Measurements from ENCODE around the gene ANTKMT.

Gene ANTKMT

DNA sequence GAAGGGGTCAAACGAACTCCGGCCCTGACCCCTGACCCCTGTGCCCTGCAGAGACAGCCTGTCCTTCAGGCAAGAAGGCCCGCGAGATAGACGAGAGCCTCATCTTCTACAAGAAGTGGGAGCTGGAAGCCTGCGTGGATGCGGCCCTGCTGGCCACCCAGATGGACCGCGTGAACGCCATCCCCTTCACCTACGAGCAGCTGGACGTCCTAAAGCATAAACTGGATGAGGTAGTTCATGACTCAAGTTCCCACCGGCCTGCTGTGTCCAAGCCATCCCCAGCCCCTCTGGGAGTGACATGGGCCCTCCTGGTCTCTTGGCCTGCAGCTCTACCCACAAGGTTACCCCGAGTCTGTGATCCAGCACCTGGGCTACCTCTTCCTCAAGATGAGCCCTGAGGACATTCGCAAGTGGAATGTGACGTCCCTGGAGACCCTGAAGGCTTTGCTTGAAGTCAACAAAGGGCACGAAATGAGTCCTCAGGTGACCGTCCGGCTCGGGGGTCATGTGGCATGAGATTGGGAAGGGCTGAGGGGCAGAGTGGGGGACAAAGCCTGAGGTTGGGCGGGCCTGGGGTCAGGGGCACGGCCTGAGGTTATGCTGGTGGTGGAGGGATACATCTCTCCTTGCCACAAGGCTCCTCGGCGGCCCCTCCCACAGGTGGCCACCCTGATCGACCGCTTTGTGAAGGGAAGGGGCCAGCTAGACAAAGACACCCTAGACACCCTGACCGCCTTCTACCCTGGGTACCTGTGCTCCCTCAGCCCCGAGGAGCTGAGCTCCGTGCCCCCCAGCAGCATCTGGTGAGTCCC, 45.3 kb downstream of the ANTKMT start:
- no peak for DNase-seq

DNA sequence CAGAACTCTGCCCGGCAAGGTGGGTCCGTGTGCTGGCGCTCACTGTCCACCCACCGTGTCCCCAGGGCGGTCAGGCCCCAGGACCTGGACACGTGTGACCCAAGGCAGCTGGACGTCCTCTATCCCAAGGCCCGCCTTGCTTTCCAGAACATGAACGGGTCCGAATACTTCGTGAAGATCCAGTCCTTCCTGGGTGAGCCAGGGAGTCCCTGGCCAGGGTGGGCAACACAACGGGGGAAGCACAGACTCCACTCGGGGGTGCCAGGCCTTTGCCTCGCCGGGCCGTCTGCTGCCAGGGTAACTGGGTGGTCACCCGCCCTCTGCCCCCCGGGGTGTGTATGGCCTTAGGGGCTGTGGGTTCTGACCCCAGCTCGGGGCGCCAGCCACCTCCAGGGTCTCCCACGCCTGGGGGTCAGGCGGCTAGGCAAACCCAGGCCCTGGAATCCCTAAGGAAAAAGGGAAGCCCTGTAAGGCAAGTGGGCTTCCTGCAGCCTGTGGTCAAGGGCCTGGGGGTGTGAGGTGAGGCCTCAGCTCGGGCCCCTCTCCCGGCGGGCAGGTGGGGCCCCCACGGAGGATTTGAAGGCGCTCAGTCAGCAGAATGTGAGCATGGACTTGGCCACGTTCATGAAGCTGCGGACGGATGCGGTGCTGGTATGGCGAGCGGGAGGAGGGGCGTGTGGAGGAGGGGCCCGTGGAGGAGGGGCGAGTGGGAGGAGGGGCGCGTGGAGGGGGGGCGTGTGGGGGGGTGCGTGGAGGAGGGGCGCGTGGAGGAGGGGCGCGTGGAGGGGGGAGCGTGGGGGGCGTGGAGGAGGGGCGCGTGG, 46.1 kb downstream of the ANTKMT start:
- DNase-seq, result no peak

DNA sequence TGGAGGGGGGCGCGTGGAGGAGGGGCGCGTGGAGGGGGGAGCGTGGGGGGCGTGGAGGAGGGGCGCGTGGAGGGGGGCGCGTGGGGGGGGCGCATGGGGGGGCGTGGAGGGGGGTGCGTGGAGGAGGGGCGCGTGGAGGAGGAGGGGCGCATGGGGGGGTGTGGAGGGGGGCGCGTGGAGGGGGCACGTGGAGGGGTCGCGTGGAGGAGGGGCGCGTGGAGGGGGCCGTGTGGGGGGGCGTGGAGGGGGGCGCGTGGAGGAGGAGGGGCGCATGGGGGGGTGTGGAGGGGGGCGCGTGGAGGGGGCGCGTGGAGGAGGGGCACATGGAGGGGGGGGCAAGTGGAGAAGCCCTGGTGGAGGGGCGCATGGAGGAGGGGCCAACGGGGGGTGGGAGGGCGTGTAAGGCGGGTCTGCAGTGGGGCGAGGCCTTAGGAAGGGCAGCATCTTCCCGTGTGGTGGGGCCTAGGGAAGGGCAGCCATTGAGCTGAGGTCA, 46.8 kb downstream of the ANTKMT start:
- DNase-seq, result no peak

DNA sequence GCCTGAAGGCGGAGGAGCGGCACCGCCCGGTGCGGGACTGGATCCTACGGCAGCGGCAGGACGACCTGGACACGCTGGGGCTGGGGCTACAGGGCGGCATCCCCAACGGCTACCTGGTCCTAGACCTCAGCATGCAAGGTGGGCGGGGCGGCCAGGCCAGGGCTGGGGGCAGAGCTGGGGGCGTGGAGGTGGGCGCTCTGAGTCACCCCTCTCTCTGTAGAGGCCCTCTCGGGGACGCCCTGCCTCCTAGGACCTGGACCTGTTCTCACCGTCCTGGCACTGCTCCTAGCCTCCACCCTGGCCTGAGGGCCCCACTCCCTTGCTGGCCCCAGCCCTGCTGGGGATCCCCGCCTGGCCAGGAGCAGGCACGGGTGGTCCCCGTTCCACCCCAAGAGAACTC, 47.5 kb downstream of the ANTKMT start:
- no peak for DNase-seq

DNA sequence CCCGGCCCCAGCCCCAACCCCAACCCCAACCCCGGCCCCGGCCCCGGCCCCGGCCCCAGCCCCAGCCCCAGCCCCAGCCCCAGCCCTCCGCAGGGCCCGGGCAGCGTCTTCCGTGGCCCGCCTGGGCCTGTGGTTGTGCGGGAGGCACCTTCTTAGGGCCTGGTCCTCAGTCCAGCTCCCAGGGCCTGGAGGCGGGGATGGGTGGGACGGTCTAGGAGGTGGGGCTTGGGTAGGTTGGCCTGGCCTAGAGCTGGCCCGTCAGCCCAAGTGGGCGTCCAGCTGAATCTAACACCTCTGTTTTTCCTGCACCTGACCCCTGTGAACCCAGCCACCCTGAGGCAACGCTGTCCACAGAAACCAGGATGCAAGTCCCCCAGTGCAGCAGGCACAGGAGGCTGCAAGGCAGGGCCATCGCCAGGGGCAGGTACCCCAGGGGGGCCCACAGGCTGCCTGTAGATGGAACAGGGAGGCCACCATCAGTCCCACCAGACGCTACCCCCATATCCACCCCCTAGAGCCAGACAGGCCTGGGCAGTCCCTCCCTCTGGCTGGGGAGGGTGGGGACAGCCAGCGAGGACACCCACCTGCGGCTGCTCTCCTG, 48.3 kb downstream of the ANTKMT start:
- DNase-seq, result no peak

DNA sequence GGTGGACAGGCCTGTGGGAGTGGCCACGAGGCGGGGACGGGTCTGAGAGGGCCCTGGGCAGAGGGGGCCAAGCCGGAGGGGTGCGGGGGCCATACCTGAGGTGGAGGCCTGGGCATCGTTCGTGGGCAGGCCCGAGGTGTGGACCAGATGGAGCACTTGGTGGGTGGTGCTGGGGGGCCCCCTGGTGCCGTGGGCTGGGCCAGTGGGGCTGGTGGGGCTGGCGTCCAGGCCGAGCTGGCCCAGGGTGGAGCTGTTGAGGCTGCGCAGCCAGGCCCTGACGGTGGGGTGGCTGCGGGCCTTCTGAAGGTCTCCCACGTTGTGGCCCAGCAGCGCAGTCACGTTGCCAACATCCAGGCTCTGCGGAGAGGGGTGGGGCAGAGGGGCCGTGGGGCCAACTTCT, 49.0 kb downstream of the ANTKMT start:
- no peak for DNase-seq

DNA sequence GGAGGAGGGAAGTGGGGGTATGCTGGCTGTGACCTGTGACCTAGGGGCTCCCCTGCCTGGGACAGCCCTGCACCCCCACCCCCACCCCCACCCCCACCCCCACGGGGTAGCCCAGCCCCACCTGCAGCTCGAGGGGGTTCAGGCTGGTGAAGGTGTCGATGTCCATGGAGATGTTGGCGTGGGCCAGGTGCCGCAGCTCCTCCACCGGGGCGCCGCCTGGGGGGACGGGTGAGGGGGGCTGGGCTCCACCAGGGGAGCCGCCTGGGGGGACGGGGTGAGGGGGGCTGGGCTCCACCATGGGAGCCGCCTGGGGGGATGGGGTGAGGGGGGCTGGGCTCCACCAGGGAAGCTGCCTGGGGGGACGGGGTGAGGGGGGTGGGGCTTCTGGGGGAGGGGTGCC, 49.5 kb downstream of the ANTKMT start:
- no peak for DNase-seq
